Measurements from ENCODE around the gene PAQR5. TPM values are rescaled to one million over a fixed set of nuclear protein-coding genes. Genes with fewer than 3 reads are reported as not detected.

The PAQR5 gene
- 9.4 to 11.5 TPM (median 11.4 TPM) in 3 replicates for total RNA-seq (2021)
- percentile 49 among the genes with signal in this experiment for Bru-seq, nascent RNA
- long read RNA-seq, experiment 1, full-length matches to known transcripts = 9 of 41 reads
- long read RNA-seq, experiment 1, partial matches to known transcripts = 3 of 41 reads
- long read RNA-seq, experiment 1, other reads (novel, unspliced or antisense) = 29 of 41 reads
- long read RNA-seq, experiment 2, partial matches to known transcripts = 0 of 9 reads
- long read RNA-seq, experiment 2, other reads (novel, unspliced or antisense) = 9 of 9 reads
- long read RNA-seq, experiment 3, full-length matches to known transcripts = 3 of 8 reads
- long read RNA-seq, experiment 3, partial matches to known transcripts = 0 of 8 reads
- long read RNA-seq, experiment 3, other reads (novel, unspliced or antisense) = 5 of 8 reads

DNA sequence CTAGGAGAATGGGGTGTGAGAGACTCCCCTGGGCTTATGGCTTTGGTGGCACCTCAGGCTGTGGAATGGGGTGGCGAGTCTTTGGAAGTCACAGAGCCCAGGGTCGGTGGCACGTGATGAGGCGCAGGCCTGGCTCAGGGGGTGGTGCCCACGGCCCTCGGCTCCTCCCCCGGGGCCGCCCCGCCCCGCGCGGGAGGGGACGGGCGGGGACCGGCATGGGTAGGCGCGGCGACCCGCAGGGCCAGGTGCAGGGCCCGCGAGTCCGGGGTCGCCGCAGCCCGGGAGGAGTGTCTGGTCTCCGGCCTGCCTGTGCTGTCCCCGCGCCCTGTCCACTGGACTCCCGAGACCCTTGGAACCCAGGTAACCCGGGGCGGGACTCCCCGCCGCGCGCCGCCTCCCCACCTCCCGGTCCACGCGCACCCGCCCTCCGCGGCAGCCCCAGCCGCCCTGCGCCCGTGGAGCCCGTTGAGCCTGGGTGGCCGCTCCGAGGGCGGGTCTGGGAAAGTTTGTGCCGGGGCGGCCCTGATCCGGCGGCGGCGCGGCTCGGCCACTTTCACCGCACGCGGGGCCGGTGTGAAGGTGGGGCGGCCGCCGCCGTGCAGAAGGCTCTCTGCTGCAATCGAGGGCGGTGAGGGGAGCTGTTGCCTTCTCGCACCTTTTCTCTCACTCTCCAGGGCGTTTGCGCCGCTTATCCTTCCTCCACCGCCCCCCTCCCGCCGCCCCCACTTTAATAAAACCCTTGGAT, at the start of gene PAQR5:
Gene PAQR5 (plus strand): TSS at position 216 of the 745 bp plus-strand sequence. CDS start 61,169 bp downstream, outside the sequence.
- ATAC-seq (peak; percentile 72), DNase-seq (ENCODE audit: low spot score) (peak; percentile 43)
- Mint-ChIP-seq H3K27ac (no peak within 1 kb of the TSS), H3K9me3 (no peaks in the 10 kb centered on the region), H3K4me3 (peak within 1 kb of the TSS; percentile 71), H3K36me3 (no peaks in the 10 kb centered on the region), H3K27me3 (ENCODE audit: low read depth) (peaks cover 50% of the 10 kb centered on the region), H3K4me1 (peaks cover 15% of the 10 kb centered on the region)
- ChIA-PET POLR2A (no interaction called here), CTCF (interaction anchor here (0.9 to 2.3 kb wide), 4 partner anchors 10 to 267 kb away, joined by 4 to 10 read pairs (median 8); no protein-coding TSS in a partner anchor)
- TF ChIP-seq, protein P1, sequence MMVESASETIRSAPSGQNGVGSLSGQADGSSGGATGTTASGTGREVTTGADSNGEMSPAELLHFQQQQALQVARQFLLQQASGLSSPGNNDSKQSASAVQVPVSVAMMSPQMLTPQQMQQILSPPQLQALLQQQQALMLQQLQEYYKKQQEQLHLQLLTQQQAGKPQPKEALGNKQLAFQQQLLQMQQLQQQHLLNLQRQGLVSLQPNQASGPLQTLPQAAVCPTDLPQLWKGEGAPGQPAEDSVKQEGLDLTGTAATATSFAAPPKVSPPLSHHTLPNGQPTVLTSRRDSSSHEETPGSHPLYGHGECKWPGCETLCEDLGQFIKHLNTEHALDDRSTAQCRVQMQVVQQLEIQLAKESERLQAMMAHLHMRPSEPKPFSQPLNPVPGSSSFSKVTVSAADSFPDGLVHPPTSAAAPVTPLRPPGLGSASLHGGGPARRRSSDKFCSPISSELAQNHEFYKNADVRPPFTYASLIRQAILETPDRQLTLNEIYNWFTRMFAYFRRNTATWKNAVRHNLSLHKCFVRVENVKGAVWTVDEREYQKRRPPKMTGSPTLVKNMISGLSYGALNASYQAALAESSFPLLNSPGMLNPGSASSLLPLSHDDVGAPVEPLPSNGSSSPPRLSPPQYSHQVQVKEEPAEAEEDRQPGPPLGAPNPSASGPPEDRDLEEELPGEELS (CRISPR knock-in tag; IDR thresholded peaks at IDR 0.05) = no peak
- peak; percentile 59; the same call in 1 of the 2 replicates for TF ChIP-seq TEAD1 (CRISPR knock-in tag; IDR thresholded peaks at IDR 0.05)
- TF ChIP-seq FOXP1 (CRISPR knock-in tag; IDR thresholded peaks at IDR 0.05; ENCODE audit: borderline replicate concordance) = peak; percentile 46; the same call in 1 of the 2 replicates
- TF ChIP-seq ZNF219 (CRISPR knock-in tag; IDR thresholded peaks at IDR 0.05; ENCODE audit: borderline replicate concordance) = peak; percentile 59; the same call in 1 of the 2 replicates
- TF ChIP-seq, protein P2, sequence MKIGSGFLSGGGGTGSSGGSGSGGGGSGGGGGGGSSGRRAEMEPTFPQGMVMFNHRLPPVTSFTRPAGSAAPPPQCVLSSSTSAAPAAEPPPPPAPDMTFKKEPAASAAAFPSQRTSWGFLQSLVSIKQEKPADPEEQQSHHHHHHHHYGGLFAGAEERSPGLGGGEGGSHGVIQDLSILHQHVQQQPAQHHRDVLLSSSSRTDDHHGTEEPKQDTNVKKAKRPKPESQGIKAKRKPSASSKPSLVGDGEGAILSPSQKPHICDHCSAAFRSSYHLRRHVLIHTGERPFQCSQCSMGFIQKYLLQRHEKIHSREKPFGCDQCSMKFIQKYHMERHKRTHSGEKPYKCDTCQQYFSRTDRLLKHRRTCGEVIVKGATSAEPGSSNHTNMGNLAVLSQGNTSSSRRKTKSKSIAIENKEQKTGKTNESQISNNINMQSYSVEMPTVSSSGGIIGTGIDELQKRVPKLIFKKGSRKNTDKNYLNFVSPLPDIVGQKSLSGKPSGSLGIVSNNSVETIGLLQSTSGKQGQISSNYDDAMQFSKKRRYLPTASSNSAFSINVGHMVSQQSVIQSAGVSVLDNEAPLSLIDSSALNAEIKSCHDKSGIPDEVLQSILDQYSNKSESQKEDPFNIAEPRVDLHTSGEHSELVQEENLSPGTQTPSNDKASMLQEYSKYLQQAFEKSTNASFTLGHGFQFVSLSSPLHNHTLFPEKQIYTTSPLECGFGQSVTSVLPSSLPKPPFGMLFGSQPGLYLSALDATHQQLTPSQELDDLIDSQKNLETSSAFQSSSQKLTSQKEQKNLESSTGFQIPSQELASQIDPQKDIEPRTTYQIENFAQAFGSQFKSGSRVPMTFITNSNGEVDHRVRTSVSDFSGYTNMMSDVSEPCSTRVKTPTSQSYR (CRISPR knock-in tag; IDR thresholded peaks at IDR 0.05) = no peak
- TF ChIP-seq IRF2 (CRISPR knock-in tag; IDR thresholded peaks at IDR 0.05; ENCODE audit: borderline replicate concordance, low read depth) = no peak
- TF ChIP-seq, protein P3, sequence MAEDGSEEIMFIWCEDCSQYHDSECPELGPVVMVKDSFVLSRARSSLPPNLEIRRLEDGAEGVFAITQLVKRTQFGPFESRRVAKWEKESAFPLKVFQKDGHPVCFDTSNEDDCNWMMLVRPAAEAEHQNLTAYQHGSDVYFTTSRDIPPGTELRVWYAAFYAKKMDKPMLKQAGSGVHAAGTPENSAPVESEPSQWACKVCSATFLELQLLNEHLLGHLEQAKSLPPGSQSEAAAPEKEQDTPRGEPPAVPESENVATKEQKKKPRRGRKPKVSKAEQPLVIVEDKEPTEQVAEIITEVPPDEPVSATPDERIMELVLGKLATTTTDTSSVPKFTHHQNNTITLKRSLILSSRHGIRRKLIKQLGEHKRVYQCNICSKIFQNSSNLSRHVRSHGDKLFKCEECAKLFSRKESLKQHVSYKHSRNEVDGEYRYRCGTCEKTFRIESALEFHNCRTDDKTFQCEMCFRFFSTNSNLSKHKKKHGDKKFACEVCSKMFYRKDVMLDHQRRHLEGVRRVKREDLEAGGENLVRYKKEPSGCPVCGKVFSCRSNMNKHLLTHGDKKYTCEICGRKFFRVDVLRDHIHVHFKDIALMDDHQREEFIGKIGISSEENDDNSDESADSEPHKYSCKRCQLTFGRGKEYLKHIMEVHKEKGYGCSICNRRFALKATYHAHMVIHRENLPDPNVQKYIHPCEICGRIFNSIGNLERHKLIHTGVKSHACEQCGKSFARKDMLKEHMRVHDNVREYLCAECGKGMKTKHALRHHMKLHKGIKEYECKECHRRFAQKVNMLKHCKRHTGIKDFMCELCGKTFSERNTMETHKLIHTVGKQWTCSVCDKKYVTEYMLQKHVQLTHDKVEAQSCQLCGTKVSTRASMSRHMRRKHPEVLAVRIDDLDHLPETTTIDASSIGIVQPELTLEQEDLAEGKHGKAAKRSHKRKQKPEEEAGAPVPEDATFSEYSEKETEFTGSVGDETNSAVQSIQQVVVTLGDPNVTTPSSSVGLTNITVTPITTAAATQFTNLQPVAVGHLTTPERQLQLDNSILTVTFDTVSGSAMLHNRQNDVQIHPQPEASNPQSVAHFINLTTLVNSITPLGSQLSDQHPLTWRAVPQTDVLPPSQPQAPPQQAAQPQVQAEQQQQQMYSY (CRISPR knock-in tag; IDR thresholded peaks at IDR 0.05) = 0 out of 2 replicates have a peak, but pooled peaks have one; percentile 5
- TF ChIP-seq USF2 (CRISPR knock-in tag; IDR thresholded peaks at IDR 0.05) = peak; percentile 91
- TF ChIP-seq OVOL2 (CRISPR knock-in tag; IDR thresholded peaks at IDR 0.05; ENCODE audit: borderline replicate concordance) = no peak
- no peak for TF ChIP-seq ZNF232 (CRISPR knock-in tag; IDR thresholded peaks at IDR 0.05)
- TF ChIP-seq, protein P4, sequence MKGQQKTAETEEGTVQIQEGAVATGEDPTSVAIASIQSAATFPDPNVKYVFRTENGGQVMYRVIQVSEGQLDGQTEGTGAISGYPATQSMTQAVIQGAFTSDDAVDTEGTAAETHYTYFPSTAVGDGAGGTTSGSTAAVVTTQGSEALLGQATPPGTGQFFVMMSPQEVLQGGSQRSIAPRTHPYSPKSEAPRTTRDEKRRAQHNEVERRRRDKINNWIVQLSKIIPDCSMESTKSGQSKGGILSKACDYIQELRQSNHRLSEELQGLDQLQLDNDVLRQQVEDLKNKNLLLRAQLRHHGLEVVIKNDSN (CRISPR knock-in tag; IDR thresholded peaks at IDR 0.05) = peak; percentile 89

Measured in WTC11 (cell line).